ENCODE data around the gene BMERB1. TPM values are rescaled to one million over a fixed set of nuclear protein-coding genes. Genes with fewer than 3 reads are reported as not detected.
"Not testable (repeated sequence)": the region's sequence is repeated elsewhere in the genome, so short reads cannot be mapped to it uniquely, and the experiment has no call there.

BMERB1 gene
- 6.0 TPM for total RNA-seq
- polyA plus RNA-seq, result 9.1 TPM
- long read RNA-seq, donor 1, result 0 reads
- long read RNA-seq, donor 2, result 0 reads
- long read RNA-seq, donor 3, partial matches to known transcripts, result 0 of 4 reads
- long read RNA-seq, donor 3, other reads (novel, unspliced or antisense), result 0 of 4 reads
- long read RNA-seq, donor 4, partial matches to known transcripts, result 0 of 1 reads
- long read RNA-seq, donor 4, other reads (novel, unspliced or antisense), result 0 of 1 reads
- long read RNA-seq, donor 5, transcript C16orf45-201 (6 exons, 2,404 nt), result major isoform, 5 of 35 reads
- long read RNA-seq, donor 5, partial matches to known transcripts, result 30 of 35 reads
- long read RNA-seq, donor 5, other reads (novel, unspliced or antisense), result 0 of 35 reads
- long read RNA-seq, donor 6, partial matches to known transcripts, result 0 of 3 reads
- long read RNA-seq, donor 6, other reads (novel, unspliced or antisense), result 0 of 3 reads
- long read RNA-seq, donor 7, partial matches to known transcripts, result 13 of 17 reads
- long read RNA-seq, donor 7, other reads (novel, unspliced or antisense), result 0 of 17 reads
- long read RNA-seq, donor 8, result 0 reads
- long read RNA-seq, donor 9, result 0 reads
- long read RNA-seq, donor 10, partial matches to known transcripts, result 12 of 12 reads
- long read RNA-seq, donor 10, other reads (novel, unspliced or antisense), result 0 of 12 reads

- Histone ChIP-seq H3K27me3 (ENCODE audit: control insufficient read depth in 2 of 2, insufficient read depth in 1 of 2, low read length in 1 of 2) (peaks cover 24 to 39% of the 10 kb centered on the region in 2 donors), H3K4me3 (ENCODE audit: low read length in 2 of 2) (peak within 1 kb of the TSS; percentile 26 to 36), H3K27ac (ENCODE audit: low read depth in 1 of 2, low read length in 1 of 2) (no peak within 1 kb of the TSS), H3K9me3 (ENCODE audit: control insufficient read depth in 2 of 2, insufficient read depth in 1 of 2, low read length in 1 of 2) (no peaks in the 10 kb centered on the region), H3K36me3 (ENCODE audit: control insufficient read depth in 2 of 2, insufficient read depth in 2 of 2, low read length in 1 of 2) (no peaks in the 10 kb centered on the region), H3K4me1 (ENCODE audit: control insufficient read depth in 2 of 2, insufficient read depth in 2 of 2, low read length in 2 of 2) (no peaks in the 10 kb centered on the region)
- no peak for DNase-seq (ENCODE audit: low read depth in 6 of 9, low spot score in 9 of 9)
- WGBS, result 2% methylated on average over 63 of the region's 63 CpGs
Observed at GRCh38 chr16:15434425-15435215, at the start of gene BMERB1. Gene BMERB1, plus strand, starts transcription at chr16:15434588. Its CDS starts 66 bp downstream, at chr16:15434654.

DNA sequence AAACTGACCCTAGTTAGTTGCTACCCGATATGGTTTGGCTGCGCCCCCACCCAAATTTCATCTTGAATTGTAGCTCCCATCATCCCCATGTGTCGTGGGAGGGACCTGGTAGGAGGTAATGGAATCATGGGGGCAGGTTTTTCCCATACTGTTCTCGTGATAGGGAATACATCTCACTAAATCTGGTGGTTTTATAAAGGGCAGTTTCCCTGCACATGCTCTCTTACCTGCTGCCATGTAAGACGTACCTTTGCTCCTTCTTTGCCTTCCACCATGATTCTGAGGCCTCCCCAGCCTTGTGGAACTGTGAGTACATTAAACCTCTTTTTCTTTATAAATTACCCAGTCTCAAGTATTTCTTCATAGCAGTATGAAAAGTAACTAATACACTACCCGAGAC lies 46.3 kb upstream of the BMERB1 start:
- 88% methylated on average over 6 of the region's 6 CpGs for WGBS
- DNase-seq (ENCODE audit: low read depth in 6 of 9, low spot score in 9 of 9), result not testable (repeated sequence)

DNA sequence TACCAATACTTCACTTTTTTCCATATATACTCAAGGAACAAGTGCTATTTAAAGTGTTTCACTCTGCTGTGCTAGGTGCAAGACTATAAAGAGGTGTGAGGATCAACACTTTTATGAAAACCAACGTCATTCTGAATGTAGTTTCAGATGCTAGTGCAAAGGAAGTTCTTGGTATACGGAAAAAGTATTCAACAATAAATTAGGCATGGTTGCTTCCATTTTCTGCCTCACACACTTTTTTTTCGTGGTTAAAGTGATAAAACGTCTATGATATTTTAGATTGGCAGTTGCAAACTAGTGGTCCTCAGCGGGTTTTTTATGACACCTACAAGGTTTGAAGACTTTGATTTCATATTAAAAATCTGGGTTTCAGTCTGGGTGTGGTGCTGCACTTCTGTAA lies 44.5 kb upstream of the BMERB1 start:
- not testable (repeated sequence) for H3K4me3 ChIP-seq (ENCODE audit: low read length in 2 of 2); H3K36me3 ChIP-seq (ENCODE audit: control insufficient read depth in 2 of 2, insufficient read depth in 2 of 2, low read length in 1 of 2); DNase-seq (ENCODE audit: low read depth in 6 of 9, low spot score in 9 of 9); H3K4me1 ChIP-seq (ENCODE audit: control insufficient read depth in 2 of 2, insufficient read depth in 2 of 2, low read length in 2 of 2); H3K9me3 ChIP-seq (ENCODE audit: control insufficient read depth in 2 of 2, insufficient read depth in 1 of 2, low read length in 1 of 2); H3K27ac ChIP-seq (ENCODE audit: low read depth in 1 of 2, low read length in 1 of 2); H3K27me3 ChIP-seq (ENCODE audit: control insufficient read depth in 2 of 2, insufficient read depth in 1 of 2, low read length in 1 of 2)
- 86% methylated on average over 5 of the region's 5 CpGs for WGBS

More for the DNA sequence above, 46.3 kb upstream of the BMERB1 start:
- H3K27me3 ChIP-seq (ENCODE audit: control insufficient read depth in 2 of 2, insufficient read depth in 1 of 2, low read length in 1 of 2); H3K9me3 ChIP-seq (ENCODE audit: control insufficient read depth in 2 of 2, insufficient read depth in 1 of 2, low read length in 1 of 2); H3K36me3 ChIP-seq (ENCODE audit: control insufficient read depth in 2 of 2, insufficient read depth in 2 of 2, low read length in 1 of 2); H3K27ac ChIP-seq (ENCODE audit: low read depth in 1 of 2, low read length in 1 of 2); H3K4me1 ChIP-seq (ENCODE audit: control insufficient read depth in 2 of 2, insufficient read depth in 2 of 2, low read length in 2 of 2); H3K4me3 ChIP-seq (ENCODE audit: low read length in 2 of 2): not testable (repeated sequence)

GRCh38 chr16:15393025-15393424 lies 41.4 kb upstream of the BMERB1 start:
- H3K27me3 ChIP-seq (ENCODE audit: control insufficient read depth in 2 of 2, insufficient read depth in 1 of 2, low read length in 1 of 2), result peaks cover 0 to 17% of the 10 kb centered on the region in 2 donors
- WGBS, result 96% methylated on average over 7 of the region's 8 CpGs
- H3K9me3 ChIP-seq (ENCODE audit: control insufficient read depth in 2 of 2, insufficient read depth in 1 of 2, low read length in 1 of 2); DNase-seq (ENCODE audit: low read depth in 6 of 9, low spot score in 9 of 9); H3K4me1 ChIP-seq (ENCODE audit: control insufficient read depth in 2 of 2, insufficient read depth in 2 of 2, low read length in 2 of 2); H3K27ac ChIP-seq (ENCODE audit: low read depth in 1 of 2, low read length in 1 of 2); H3K36me3 ChIP-seq (ENCODE audit: control insufficient read depth in 2 of 2, insufficient read depth in 2 of 2, low read length in 1 of 2); H3K4me3 ChIP-seq (ENCODE audit: low read length in 2 of 2): not testable (repeated sequence)

GRCh38 chr16:15395631-15396508 lies 38.5 kb upstream of the BMERB1 start, which contains the start of gene MPV17L:
Gene MPV17L, plus strand, starts transcription at chr16:15395754. Its CDS starts 144 bp downstream, at chr16:15395898.
- not testable (repeated sequence) for DNase-seq (ENCODE audit: low read depth in 6 of 9, low spot score in 9 of 9); H3K9me3 ChIP-seq (ENCODE audit: control insufficient read depth in 2 of 2, insufficient read depth in 1 of 2, low read length in 1 of 2); H3K27ac ChIP-seq (ENCODE audit: low read depth in 1 of 2, low read length in 1 of 2); H3K4me1 ChIP-seq (ENCODE audit: control insufficient read depth in 2 of 2, insufficient read depth in 2 of 2, low read length in 2 of 2); H3K4me3 ChIP-seq (ENCODE audit: low read length in 2 of 2); H3K36me3 ChIP-seq (ENCODE audit: control insufficient read depth in 2 of 2, insufficient read depth in 2 of 2, low read length in 1 of 2)
- WGBS, result 6% methylated on average over 79 of the region's 79 CpGs
- peaks cover 0 to 17% of the 10 kb centered on the region in 2 donors for H3K27me3 ChIP-seq (ENCODE audit: control insufficient read depth in 2 of 2, insufficient read depth in 1 of 2, low read length in 1 of 2)

- not testable (repeated sequence) for H3K4me3 ChIP-seq (ENCODE audit: low read length in 2 of 2); H3K27ac ChIP-seq (ENCODE audit: low read depth in 1 of 2, low read length in 1 of 2); H3K9me3 ChIP-seq (ENCODE audit: control insufficient read depth in 2 of 2, insufficient read depth in 1 of 2, low read length in 1 of 2); H3K36me3 ChIP-seq (ENCODE audit: control insufficient read depth in 2 of 2, insufficient read depth in 2 of 2, low read length in 1 of 2); DNase-seq (ENCODE audit: low read depth in 6 of 9, low spot score in 9 of 9); H3K4me1 ChIP-seq (ENCODE audit: control insufficient read depth in 2 of 2, insufficient read depth in 2 of 2, low read length in 2 of 2)
- 94% methylated on average over 8 of the region's 8 CpGs for WGBS
- H3K27me3 ChIP-seq (ENCODE audit: control insufficient read depth in 2 of 2, insufficient read depth in 1 of 2, low read length in 1 of 2), result peaks cover 0 to 17% of the 10 kb centered on the region in 2 donors
Observed at GRCh38 chr16:15396509-15396829, 37.9 kb upstream of the BMERB1 start.

- DNase-seq (ENCODE audit: low read depth in 6 of 9, low spot score in 9 of 9), result no peak
- no peak overlapping the region for H3K27ac ChIP-seq (ENCODE audit: low read depth in 1 of 2, low read length in 1 of 2)
- no peak overlapping the region for H3K4me3 ChIP-seq (ENCODE audit: low read length in 2 of 2)
- H3K4me1 ChIP-seq (ENCODE audit: control insufficient read depth in 2 of 2, insufficient read depth in 2 of 2, low read length in 2 of 2), result no peaks in the 10 kb centered on the region
- no peaks in the 10 kb centered on the region for H3K36me3 ChIP-seq (ENCODE audit: control insufficient read depth in 2 of 2, insufficient read depth in 2 of 2, low read length in 1 of 2)
- no peaks in the 10 kb centered on the region for H3K9me3 ChIP-seq (ENCODE audit: control insufficient read depth in 2 of 2, insufficient read depth in 1 of 2, low read length in 1 of 2)
- peaks cover 0 to 17% of the 10 kb centered on the region in 2 donors for H3K27me3 ChIP-seq (ENCODE audit: control insufficient read depth in 2 of 2, insufficient read depth in 1 of 2, low read length in 1 of 2)
- WGBS, result 97% methylated on average over 11 of the region's 11 CpGs
Observed at GRCh38 chr16:15396948-15397594, 37.3 kb upstream of the BMERB1 start.

GRCh38 chr16:15398618-15399316 lies 35.6 kb upstream of the BMERB1 start:
- no peaks in the 10 kb centered on the region for H3K9me3 ChIP-seq (ENCODE audit: control insufficient read depth in 2 of 2, insufficient read depth in 1 of 2, low read length in 1 of 2)
- 92% methylated on average over 14 of the region's 14 CpGs for WGBS
- no peak overlapping the region for H3K4me3 ChIP-seq (ENCODE audit: low read length in 2 of 2)
- DNase-seq (ENCODE audit: low read depth in 6 of 9, low spot score in 9 of 9), result no peak
- no peaks in the 10 kb centered on the region for H3K4me1 ChIP-seq (ENCODE audit: control insufficient read depth in 2 of 2, insufficient read depth in 2 of 2, low read length in 2 of 2)
- H3K27ac ChIP-seq (ENCODE audit: low read depth in 1 of 2, low read length in 1 of 2), result no peak overlapping the region
- H3K36me3 ChIP-seq (ENCODE audit: control insufficient read depth in 2 of 2, insufficient read depth in 2 of 2, low read length in 1 of 2), result no peaks in the 10 kb centered on the region
- peaks cover 0 to 17% of the 10 kb centered on the region in 2 donors for H3K27me3 ChIP-seq (ENCODE audit: control insufficient read depth in 2 of 2, insufficient read depth in 1 of 2, low read length in 1 of 2)

Data from thymus (tissue), 14 donors.